H9 (cell line): ENCODE measurements around the gene GSTA4. TPM values are rescaled to one million over a fixed set of nuclear protein-coding genes. Genes with fewer than 3 reads are reported as not detected.
A peak's percentile ranks its signal among the peaks of the same experiment; 100 is the strongest.

ENCODE experiments used
- DNase-seq: peaks from one replicate; pipeline ENCODE4 v3.0.0-alpha.2; 2017
- H2AFZ ChIP-seq: one replicate; pipeline ENCODE4 v1.6.1; 2013; ENCODE audit warnings: mild to moderate bottlenecking, low read length, control low read depth, moderate library complexity
- H2AK5ac ChIP-seq: 2 replicates; pipeline ENCODE4 v1.6.1; 2013; ENCODE audit warnings: low read length, control low read depth, mixed read lengths; ENCODE audit not compliant: insufficient read length
- H2BK120ac ChIP-seq: one replicate; pipeline ENCODE4 v1.6.1; 2013; ENCODE audit warnings: low read depth, mild to moderate bottlenecking, low read length, control low read depth, inconsistent platforms; ENCODE audit not compliant: poor library complexity, severe bottlenecking
- H2BK12ac ChIP-seq: 2 replicates; pipeline ENCODE4 v1.6.1; 2013; ENCODE audit warnings: low read length, control low read depth, mixed read lengths, low read depth; ENCODE audit not compliant: insufficient read length
- H2BK15ac ChIP-seq: 2 replicates; pipeline ENCODE4 v1.6.1; 2013; ENCODE audit warnings: low read depth, low read length, control low read depth
- H2BK20ac ChIP-seq: one replicate; pipeline ENCODE4 v1.6.1; 2013; ENCODE audit warnings: low read depth, mild to moderate bottlenecking, low read length, control low read depth, inconsistent platforms; ENCODE audit not compliant: poor library complexity, severe bottlenecking
- H2BK5ac ChIP-seq: 2 replicates; pipeline ENCODE4 v1.6.1; 2013; ENCODE audit warnings: low read length, control low read depth, mixed read lengths; ENCODE audit not compliant: insufficient read length
- H3K14ac ChIP-seq: 2 replicates; pipeline ENCODE4 v1.6.1; 2013; ENCODE audit warnings: low read length, control low read depth; ENCODE audit not compliant: insufficient read depth
- H3K18ac ChIP-seq: 2 replicates; pipeline ENCODE4 v1.6.1; 2013; ENCODE audit warnings: low read depth, mild to moderate bottlenecking, mixed read lengths, low read length, control low read depth; ENCODE audit not compliant: insufficient read length
- H3K23ac ChIP-seq: 2 replicates; pipeline ENCODE4 v1.6.1; 2013; ENCODE audit warnings: low read length, control low read depth, mixed read lengths, low read depth; ENCODE audit not compliant: insufficient read length
- H3K23me2 ChIP-seq: 2 replicates; pipeline ENCODE4 v1.6.1; 2013; ENCODE audit warnings: low read depth, mild to moderate bottlenecking, mixed read lengths, low read length, control low read depth; ENCODE audit not compliant: insufficient read length, poor library complexity, severe bottlenecking
- H3K27ac ChIP-seq: 2 replicates; pipeline ENCODE4 v1.5.1; 2013; ENCODE audit warnings: low read length, control low read depth, mixed read lengths, low read depth; ENCODE audit not compliant: insufficient read length
- H3K27me3 ChIP-seq: 2 replicates; pipeline ENCODE4 v1.6.1; 2013; ENCODE audit warnings: low read length, control low read depth, inconsistent platforms; ENCODE audit not compliant: insufficient read depth
- H3K4ac ChIP-seq: 2 replicates; pipeline ENCODE4 v1.6.1; 2013; ENCODE audit warnings: low read depth, mild to moderate bottlenecking, control low read depth, inconsistent platforms, low read length, moderate library complexity
- H3K4me1 ChIP-seq: 2 replicates; pipeline ENCODE4 v1.6.1; 2013; ENCODE audit warnings: low read length, control low read depth, inconsistent platforms; ENCODE audit not compliant: insufficient read depth
- H3K4me2 ChIP-seq: 2 replicates; pipeline ENCODE4 v1.6.1; 2013; ENCODE audit warnings: low read length, control low read depth, mixed read lengths; ENCODE audit not compliant: insufficient read length, insufficient read depth
- H3K56ac ChIP-seq: 2 replicates; pipeline ENCODE4 v1.6.1; 2013; ENCODE audit warnings: low read depth, mild to moderate bottlenecking, mixed read lengths, low read length, control low read depth; ENCODE audit not compliant: insufficient read length
- H3K79me1 ChIP-seq: 2 replicates; pipeline ENCODE4 v1.6.1; 2013; ENCODE audit warnings: low read depth, mild to moderate bottlenecking, moderate library complexity, low read length, control low read depth, inconsistent platforms; ENCODE audit not compliant: insufficient read depth, poor library complexity, severe bottlenecking
- H3K79me2 ChIP-seq: 2 replicates; pipeline ENCODE4 v1.6.1; 2013; ENCODE audit warnings: low read length, control low read depth, inconsistent platforms; ENCODE audit not compliant: insufficient read depth
- H3K9ac ChIP-seq: 2 replicates; pipeline ENCODE4 v1.6.1; 2013; ENCODE audit warnings: low read length, control low read depth, mixed read lengths; ENCODE audit not compliant: insufficient read length; ENCODE audit errors: extremely low read depth
- H3K9me3 ChIP-seq: one replicate; pipeline ENCODE4 v1.6.1; 2013; ENCODE audit warnings: low read depth, low read length, inconsistent platforms; ENCODE audit not compliant: control insufficient read depth
- H3T11ph ChIP-seq: one replicate; pipeline ENCODE4 v1.6.1; 2013; ENCODE audit warnings: mild to moderate bottlenecking, low read length, control low read depth, inconsistent platforms
- H4K20me1 ChIP-seq: one replicate; pipeline ENCODE4 v1.6.1; 2013; ENCODE audit not compliant: control insufficient read depth, insufficient read length, insufficient read depth
- H4K5ac ChIP-seq: 2 replicates; pipeline ENCODE4 v1.6.1; 2013; ENCODE audit warnings: low read depth, mild to moderate bottlenecking, mixed read lengths, low read length, control low read depth; ENCODE audit not compliant: insufficient read length
- H4K8ac ChIP-seq: replicated peaks from 2 replicates; pipeline ENCODE4 v1.6.1; 2013; ENCODE audit warnings: low read length, control low read depth, mixed read lengths, low read depth; ENCODE audit not compliant: insufficient read length
- H4K91ac ChIP-seq: 2 replicates; pipeline ENCODE4 v1.6.1; 2013; ENCODE audit warnings: low read depth, mild to moderate bottlenecking, moderate library complexity, mixed read lengths, low read length, control low read depth; ENCODE audit not compliant: insufficient read length
- H3K27ac Mint-ChIP-seq, 3 experiments: 2 replicates in 2 of 3; 3 replicates in 1 of 3; pipeline ENCODE4 v1.8.0; 2020 to 2021; ENCODE audit warnings: mixed read lengths in 3 of 3, mild to moderate bottlenecking in 1 of 3, moderate library complexity in 1 of 3
- H3K27me3 Mint-ChIP-seq: 2 replicates; pipeline ENCODE4 v1.8.0; 2021; ENCODE audit warnings: low read depth, mild to moderate bottlenecking, moderate library complexity, mixed read lengths
- H3K36me3 Mint-ChIP-seq, 3 experiments: 2 replicates in 2 of 3; 3 replicates in 1 of 3; pipeline ENCODE4 v1.8.0; 2020 to 2021; ENCODE audit warnings: low read depth in 3 of 3, mixed read lengths in 3 of 3; ENCODE audit not compliant: insufficient read depth in 1 of 3
- H3K4me1 Mint-ChIP-seq, 2 experiments: 2 replicates each; pipeline ENCODE4 v1.8.0; 2020; ENCODE audit warnings: mixed read lengths in 2 of 2
- H3K4me3 Mint-ChIP-seq, 2 experiments: 2 replicates in 1 of 2; 3 replicates in 1 of 2; pipeline ENCODE4 v1.8.0; 2020 to 2021; ENCODE audit warnings: mild to moderate bottlenecking in 2 of 2, mixed read lengths in 2 of 2, moderate library complexity in 1 of 2
- H3K9me3 Mint-ChIP-seq, 2 experiments: 2 replicates in 1 of 2; 3 replicates in 1 of 2; pipeline ENCODE4 v1.8.0; 2020; ENCODE audit warnings: mild to moderate bottlenecking in 2 of 2, mixed read lengths in 2 of 2, moderate library complexity in 1 of 2
- CTCF ChIP-seq: fragments of 200-600 bp; sonication (generic); conservative IDR thresholded peaks from 3 replicates; pipeline ENCODE4 v1.8.0; 2021; ENCODE audit warnings: antibody characterized with exemption, mild to moderate bottlenecking
- WGBS: extraction: QIAGEN DNeasy Blood & Tissue Kit; methylation state at CpG from one replicate; pipeline ENCODE4 v1.1.7; 2013; ENCODE audit warnings: missing lambda C conversion rate, low lambda C conversion rate, mixed read lengths; ENCODE audit not compliant: insufficient read length; ENCODE audit errors: extremely low coverage; 5-methylcytosine and 5-hydroxymethylcytosine counted together
- total RNA-seq: library from RNA; stranded (reverse); gene quantifications from 2 replicates; pipeline ENCODE4 v1.2.1, GENCODE V29; 2021

The GSTA4 gene
- total RNA-seq, 1 experiment from 2014 or later = 32.1 TPM

- Mint-ChIP-seq H3K9me3 (no peaks in the 10 kb centered on the region), H3K36me3 (peaks cover 0 to 4% (median 0%) of the 10 kb centered on the region in 3 experiments; a peak in 1 of 7 replicates), H3K4me1 (peaks cover 11 to 22% of the 10 kb centered on the region in 2 experiments), H3K27me3 (no peaks in the 10 kb centered on the region), H3K27ac (peak overlapping the region in 1 of 3 experiments; percentile 80; a peak in 1 of 7 replicates), H3K4me3 (no peak overlapping the region)
- no peaks in the 10 kb centered on the region for H3K79me1 ChIP-seq
- H3K9me3 ChIP-seq = no peaks in the 10 kb centered on the region
- no peak overlapping the region for H3K23ac ChIP-seq
- no peak overlapping the region for H4K91ac ChIP-seq
- no peak overlapping the region for H2AK5ac ChIP-seq
- H3K4me2 ChIP-seq = no peak overlapping the region
- no peak overlapping the region for H2BK15ac ChIP-seq
- no peaks in the 10 kb centered on the region for H3K4me1 ChIP-seq
- WGBS = no CpG with 5 or more reads among the region's 4 CpGs
- DNase-seq = no peak
- no peak overlapping the region for H3K27ac ChIP-seq
- TF ChIP-seq CTCF = no peak
- no peak overlapping the region for H3K56ac ChIP-seq
- H3K18ac ChIP-seq = no peak overlapping the region
- H4K20me1 ChIP-seq = no peaks in the 10 kb centered on the region
- H3K23me2 ChIP-seq = no peaks in the 10 kb centered on the region
- H3K27me3 ChIP-seq = no peaks in the 10 kb centered on the region; the same call in 1 of the 2 replicates
- H3K79me2 ChIP-seq = no peaks in the 10 kb centered on the region
- no peak overlapping the region for H4K8ac ChIP-seq
- H3T11ph ChIP-seq = no peak overlapping the region
- H2BK20ac ChIP-seq = no peak overlapping the region
- no peak overlapping the region for H2BK5ac ChIP-seq
- H3K9ac ChIP-seq = no peak overlapping the region
- H3K4ac ChIP-seq = no peak overlapping the region
- H2BK120ac ChIP-seq = no peak overlapping the region
- H4K5ac ChIP-seq = no peak overlapping the region
- no peak overlapping the region for H2AFZ ChIP-seq
- no peak overlapping the region for H3K14ac ChIP-seq
- no peak overlapping the region for H2BK12ac ChIP-seq
These were observed 18.9 kb downstream of the GSTA4 start for GRCh38 chr6:52976149-52976548.
